Ishikawa (cell line): ENCODE measurements around the gene MUC22.

Experiments used
- CREB1 ChIP-seq: IDR thresholded peaks from 2 replicates; pipeline ENCODE4 v1.6.1; 2012; ENCODE audit warnings: low read depth
- RAD21 ChIP-seq: IDR thresholded peaks from 2 replicates; pipeline ENCODE4 v1.6.1; 2012; ENCODE audit warnings: low read depth
- TAF1 ChIP-seq: IDR thresholded peaks from 2 replicates; pipeline ENCODE4 v1.6.1; 2012; ENCODE audit warnings: low read depth, mild to moderate bottlenecking
- TCF12 ChIP-seq: IDR thresholded peaks from 2 replicates; pipeline ENCODE4 v1.6.1; 2012; ENCODE audit warnings: low read depth
- TF ChIP-seq, protein P1 (sequence below): IDR thresholded peaks from 2 replicates; pipeline ENCODE4 v1.6.1; 2012; ENCODE audit warnings: low read depth, mild to moderate bottlenecking

DNA sequence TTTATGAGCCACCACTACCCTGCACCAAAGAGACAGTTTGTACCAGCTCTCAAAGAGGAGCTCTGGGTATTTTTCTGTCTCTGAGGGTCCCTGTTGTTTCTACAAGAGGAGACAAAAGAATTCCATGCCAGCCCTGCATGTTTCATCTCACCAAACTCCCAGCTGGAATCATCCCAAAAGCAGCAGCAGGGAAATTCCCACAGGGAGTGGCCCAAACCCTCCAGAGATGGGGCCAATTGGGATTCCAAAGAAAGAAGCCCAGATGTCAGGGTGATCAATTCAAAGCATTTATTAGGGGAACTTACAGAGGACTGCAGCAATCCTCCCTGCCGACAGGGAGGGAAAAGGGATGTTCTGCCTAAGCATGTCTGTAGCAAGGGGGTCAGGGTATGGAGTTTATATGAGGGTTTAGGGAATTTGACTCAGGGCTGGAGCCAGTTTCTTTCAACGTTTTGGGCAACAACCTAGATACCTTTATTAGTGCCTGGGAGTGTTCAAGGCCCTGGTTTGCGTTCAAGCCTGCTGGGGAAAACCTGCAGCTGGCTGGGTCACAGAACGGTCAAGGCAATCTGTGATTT is 47.2 kb downstream of the MUC22 start:
- no peak for TF ChIP-seq TAF1
- no peak for TF ChIP-seq RAD21
- TF ChIP-seq, protein P1, sequence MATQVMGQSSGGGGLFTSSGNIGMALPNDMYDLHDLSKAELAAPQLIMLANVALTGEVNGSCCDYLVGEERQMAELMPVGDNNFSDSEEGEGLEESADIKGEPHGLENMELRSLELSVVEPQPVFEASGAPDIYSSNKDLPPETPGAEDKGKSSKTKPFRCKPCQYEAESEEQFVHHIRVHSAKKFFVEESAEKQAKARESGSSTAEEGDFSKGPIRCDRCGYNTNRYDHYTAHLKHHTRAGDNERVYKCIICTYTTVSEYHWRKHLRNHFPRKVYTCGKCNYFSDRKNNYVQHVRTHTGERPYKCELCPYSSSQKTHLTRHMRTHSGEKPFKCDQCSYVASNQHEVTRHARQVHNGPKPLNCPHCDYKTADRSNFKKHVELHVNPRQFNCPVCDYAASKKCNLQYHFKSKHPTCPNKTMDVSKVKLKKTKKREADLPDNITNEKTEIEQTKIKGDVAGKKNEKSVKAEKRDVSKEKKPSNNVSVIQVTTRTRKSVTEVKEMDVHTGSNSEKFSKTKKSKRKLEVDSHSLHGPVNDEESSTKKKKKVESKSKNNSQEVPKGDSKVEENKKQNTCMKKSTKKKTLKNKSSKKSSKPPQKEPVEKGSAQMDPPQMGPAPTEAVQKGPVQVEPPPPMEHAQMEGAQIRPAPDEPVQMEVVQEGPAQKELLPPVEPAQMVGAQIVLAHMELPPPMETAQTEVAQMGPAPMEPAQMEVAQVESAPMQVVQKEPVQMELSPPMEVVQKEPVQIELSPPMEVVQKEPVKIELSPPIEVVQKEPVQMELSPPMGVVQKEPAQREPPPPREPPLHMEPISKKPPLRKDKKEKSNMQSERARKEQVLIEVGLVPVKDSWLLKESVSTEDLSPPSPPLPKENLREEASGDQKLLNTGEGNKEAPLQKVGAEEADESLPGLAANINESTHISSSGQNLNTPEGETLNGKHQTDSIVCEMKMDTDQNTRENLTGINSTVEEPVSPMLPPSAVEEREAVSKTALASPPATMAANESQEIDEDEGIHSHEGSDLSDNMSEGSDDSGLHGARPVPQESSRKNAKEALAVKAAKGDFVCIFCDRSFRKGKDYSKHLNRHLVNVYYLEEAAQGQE = no peak
- TF ChIP-seq CREB1 = no peak
- no peak for TF ChIP-seq TCF12
